ENCODE measurements around the gene MARCO.

DNA sequence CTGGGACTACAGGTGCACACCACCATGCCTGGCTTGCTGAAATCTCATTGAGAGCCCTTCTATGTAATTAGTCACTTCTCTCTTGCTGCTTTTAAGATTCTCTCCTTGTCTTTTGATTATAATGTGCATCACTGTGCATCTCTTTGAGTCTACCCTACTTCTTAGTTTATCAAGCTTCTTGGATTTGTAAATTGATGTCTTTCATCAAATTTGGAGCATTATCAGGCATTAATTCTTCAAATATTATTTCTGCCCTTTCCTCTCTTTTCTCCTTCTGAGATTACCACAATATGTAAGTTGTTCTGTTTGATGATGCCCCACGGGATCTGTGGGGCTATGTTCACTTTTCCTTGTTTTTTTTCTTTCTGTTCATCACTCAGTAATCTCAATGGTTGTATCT lies 9.0 kb upstream of the MARCO start:
- TF ChIP-seq, protein P1, sequence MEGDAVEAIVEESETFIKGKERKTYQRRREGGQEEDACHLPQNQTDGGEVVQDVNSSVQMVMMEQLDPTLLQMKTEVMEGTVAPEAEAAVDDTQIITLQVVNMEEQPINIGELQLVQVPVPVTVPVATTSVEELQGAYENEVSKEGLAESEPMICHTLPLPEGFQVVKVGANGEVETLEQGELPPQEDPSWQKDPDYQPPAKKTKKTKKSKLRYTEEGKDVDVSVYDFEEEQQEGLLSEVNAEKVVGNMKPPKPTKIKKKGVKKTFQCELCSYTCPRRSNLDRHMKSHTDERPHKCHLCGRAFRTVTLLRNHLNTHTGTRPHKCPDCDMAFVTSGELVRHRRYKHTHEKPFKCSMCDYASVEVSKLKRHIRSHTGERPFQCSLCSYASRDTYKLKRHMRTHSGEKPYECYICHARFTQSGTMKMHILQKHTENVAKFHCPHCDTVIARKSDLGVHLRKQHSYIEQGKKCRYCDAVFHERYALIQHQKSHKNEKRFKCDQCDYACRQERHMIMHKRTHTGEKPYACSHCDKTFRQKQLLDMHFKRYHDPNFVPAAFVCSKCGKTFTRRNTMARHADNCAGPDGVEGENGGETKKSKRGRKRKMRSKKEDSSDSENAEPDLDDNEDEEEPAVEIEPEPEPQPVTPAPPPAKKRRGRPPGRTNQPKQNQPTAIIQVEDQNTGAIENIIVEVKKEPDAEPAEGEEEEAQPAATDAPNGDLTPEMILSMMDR (IDR thresholded peaks at IDR 0.05): no peak
- no peak for TF ChIP-seq POLR2AphosphoS5 (IDR thresholded peaks at IDR 0.05)
